GM23248 (cell line): Measurements from ENCODE around the gene PPFIA4.

Experiments
- EZH2 ChIP-seq: fragments of 200-600 bp; sonication (generic); IDR thresholded peaks from 2 replicates; pipeline ENCODE4 v1.6.1; 2018; ENCODE audit warnings: antibody characterized with exemption, mild to moderate bottlenecking; ENCODE audit not compliant: insufficient read depth, poor library complexity, severe bottlenecking
- EZH2phosphoT487 ChIP-seq: fragments of 200-600 bp; sonication (generic); IDR thresholded peaks from 2 replicates; pipeline ENCODE4 v1.6.1; 2018; ENCODE audit warnings: antibody characterized with exemption, moderate library complexity, mild to moderate bottlenecking, low read depth; ENCODE audit not compliant: insufficient read depth

- TF ChIP-seq EZH2phosphoT487 (no peak), EZH2 (no peak)
Observed at GRCh38 chr1:203128431-203128715, 102.1 kb downstream of the PPFIA4 start.
